Measurements from ENCODE around the gene RBKS.

GRCh38 chr2:27809761-27810241, 80.4 kb downstream of the RBKS start:
- TF ChIP-seq CTCF (IDR thresholded peaks at IDR 0.05 in 8 of 11, conservative IDR thresholded peaks at IDR 0.05 in 3 of 11): no peak
- TF ChIP-seq POLR2A (IDR thresholded peaks at IDR 0.05): no peak
- no peak for TF ChIP-seq POLR2AphosphoS5 (IDR thresholded peaks at IDR 0.05)

Data from spleen (tissue), 7 donors.